Karpas-422 (cell line): ENCODE data around the gene LSAMP. TPM values are rescaled to one million over a fixed set of nuclear protein-coding genes. Genes with fewer than 3 reads are reported as not detected.

Experiments
- DNase-seq: peaks from one replicate; pipeline ENCODE4 v3.0.0-alpha.2; 2015
- H2AFZ ChIP-seq: fragments of 200-600 bp; sonication (generic); 2 replicates; pipeline ENCODE4 v1.6.1; 2014; ENCODE audit warnings: antibody characterized with exemption, low read length, mixed read lengths
- H3K27ac ChIP-seq: fragments of 200-600 bp; sonication (generic); 2 replicates; pipeline ENCODE4 v1.5.1; 2014; ENCODE audit warnings: mild to moderate bottlenecking, low read length, moderate library complexity
- H3K27me3 ChIP-seq: fragments of 200-600 bp; sonication (generic); 2 replicates; pipeline ENCODE4 v1.6.1; 2014; ENCODE audit warnings: low read length, mixed read lengths
- H3K36me3 ChIP-seq: fragments of 200-600 bp; sonication (generic); 2 replicates; pipeline ENCODE4 v1.6.1; 2014; ENCODE audit warnings: low read length, mixed read lengths; ENCODE audit not compliant: insufficient read depth
- H3K4me1 ChIP-seq: fragments of 200-600 bp; sonication (generic); 2 replicates; pipeline ENCODE4 v1.6.1; 2014; ENCODE audit warnings: mild to moderate bottlenecking, low read length, mixed read lengths
- H3K4me2 ChIP-seq: fragments of 200-600 bp; sonication (generic); 2 replicates; pipeline ENCODE4 v1.6.1; 2014; ENCODE audit warnings: low read length, low read depth, mild to moderate bottlenecking; ENCODE audit not compliant: poor library complexity, severe bottlenecking
- H3K4me3 ChIP-seq: fragments of 200-600 bp; sonication (generic); 2 replicates; pipeline ENCODE4 v1.5.1; 2014; ENCODE audit warnings: mild to moderate bottlenecking, antibody characterized with exemption, low read length, mixed read lengths
- H3K79me2 ChIP-seq: fragments of 200-600 bp; sonication (generic); 2 replicates; pipeline ENCODE4 v1.6.1; 2014; ENCODE audit warnings: mild to moderate bottlenecking, low read length, mixed read lengths
- H3K9ac ChIP-seq: fragments of 200-600 bp; sonication (generic); 2 replicates; pipeline ENCODE4 v1.6.0; 2014; ENCODE audit warnings: low read length
- H3K9me2 ChIP-seq: fragments of 200-600 bp; sonication (generic), shearing (Covaris generic); replicated peaks from 2 replicates; pipeline ENCODE4 v1.6.0; 2014; ENCODE audit warnings: mild to moderate bottlenecking, low read length, moderate library complexity; ENCODE audit not compliant: insufficient read depth
- H3K9me3 ChIP-seq: fragments of 300-700, 200-600 bp; sonication (generic); 2 replicates; pipeline ENCODE4 v1.6.1; 2014; ENCODE audit warnings: low read length, mixed read lengths
- H4K20me1 ChIP-seq: fragments of 200-600 bp; sonication (generic); 2 replicates; pipeline ENCODE4 v1.6.1; 2014; ENCODE audit warnings: mild to moderate bottlenecking, antibody characterized with exemption, low read length, low read depth; ENCODE audit not compliant: insufficient read depth
- total RNA-seq: library from RNA; depleted of rRNA; stranded (reverse); fragments of >200 nt; shearing (Covaris generic); gene quantifications from 2 replicates; pipeline ENCODE4 v1.2.3, GENCODE V29; 2014; ENCODE audit warnings: low replicate concordance

LSAMP gene
- total RNA-seq, 1 experiment from 2014 or later = not detected

DNA sequence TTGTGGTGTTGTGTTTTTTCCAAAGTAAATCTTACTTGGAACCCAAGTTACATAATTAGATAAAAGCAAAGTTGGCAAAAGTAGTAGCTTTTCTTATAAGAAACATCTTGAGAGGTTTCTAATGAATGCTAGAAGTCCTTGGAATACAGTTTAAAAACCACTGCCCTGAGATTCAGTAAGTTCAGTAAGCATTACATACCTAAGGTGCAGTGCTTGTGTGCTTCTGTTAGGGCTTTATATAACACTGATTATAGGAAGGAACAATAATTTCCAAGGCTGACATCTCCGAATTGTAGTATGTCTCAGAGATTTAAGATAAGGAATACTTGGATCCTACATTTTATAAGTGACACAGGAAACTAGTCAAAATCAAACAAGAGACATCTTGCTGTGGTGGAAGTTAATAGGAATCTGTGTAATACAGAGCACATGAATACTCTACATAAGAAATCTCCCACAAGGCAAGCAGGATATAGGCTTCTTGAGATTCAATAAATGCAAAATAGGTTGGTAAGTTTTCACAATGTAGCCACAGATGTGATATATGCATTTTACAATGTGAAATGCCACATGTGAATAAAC lies 268.2 kb downstream of the LSAMP start:
- Histone ChIP-seq H3K9ac (no peak overlapping the region), H3K9me2 (no peaks in the 10 kb centered on the region), H2AFZ (no peak overlapping the region), H3K27me3 (no peaks in the 10 kb centered on the region), H4K20me1 (no peaks in the 10 kb centered on the region), H3K4me1 (no peaks in the 10 kb centered on the region), H3K9me3 (no peaks in the 10 kb centered on the region), H3K4me2 (no peak overlapping the region), H3K27ac (no peak overlapping the region), H3K36me3 (no peaks in the 10 kb centered on the region), H3K79me2 (no peaks in the 10 kb centered on the region), H3K4me3 (no peak overlapping the region)
- DNase-seq = no peak

DNA sequence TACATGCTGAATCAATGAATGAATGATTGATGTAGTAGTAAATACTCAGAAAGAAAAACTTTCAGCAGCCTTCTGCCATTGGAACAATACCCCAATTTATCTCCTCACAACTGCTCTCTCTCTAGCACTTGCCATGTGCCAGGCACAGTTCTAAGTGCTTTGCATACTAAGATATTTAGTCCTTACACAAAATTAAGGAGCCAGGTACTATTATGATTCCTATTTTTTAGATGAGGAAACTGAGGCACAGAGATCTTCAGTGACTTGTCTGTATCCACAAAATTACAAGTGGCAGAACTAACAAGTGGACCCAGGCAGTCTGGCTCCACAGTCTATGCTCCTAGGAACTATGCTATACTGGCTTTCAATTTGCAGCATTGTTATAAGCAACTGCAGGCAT lies 279.2 kb downstream of the LSAMP start:
- DNase-seq = no peak
- no peaks in the 10 kb centered on the region for H3K27me3 ChIP-seq
- H3K79me2 ChIP-seq = no peaks in the 10 kb centered on the region

DNA sequence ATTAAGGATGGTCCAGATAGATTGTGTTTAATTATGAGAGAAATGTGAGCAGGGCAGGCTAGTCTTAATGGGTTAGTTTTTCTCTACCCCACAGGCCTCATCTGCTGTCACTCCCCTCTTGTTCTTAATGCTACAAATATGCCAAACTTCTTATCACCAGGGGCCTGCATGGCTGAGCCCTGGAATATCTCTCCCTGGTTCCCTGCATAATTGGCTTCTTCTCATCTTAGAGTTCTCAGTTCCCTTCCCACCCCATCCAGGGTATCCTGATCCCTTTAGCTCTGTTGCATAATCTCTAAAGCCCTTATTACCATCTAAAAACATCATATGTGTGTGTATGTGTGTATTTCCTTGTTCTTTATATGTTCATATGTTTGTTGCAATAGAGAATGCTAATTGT lies 279.6 kb downstream of the LSAMP start:
- Histone ChIP-seq H3K79me2 (no peaks in the 10 kb centered on the region), H3K27me3 (no peaks in the 10 kb centered on the region), H3K4me2 (no peak overlapping the region), H3K9me3 (no peaks in the 10 kb centered on the region), H4K20me1 (no peaks in the 10 kb centered on the region), H2AFZ (no peak overlapping the region), H3K4me3 (no peak overlapping the region), H3K4me1 (no peaks in the 10 kb centered on the region), H3K9ac (no peak overlapping the region), H3K9me2 (no peaks in the 10 kb centered on the region), H3K36me3 (no peaks in the 10 kb centered on the region), H3K27ac (no peak overlapping the region)
- DNase-seq = no peak

More for the DNA sequence above, 279.2 kb downstream of the LSAMP start:
- H4K20me1 ChIP-seq = no peaks in the 10 kb centered on the region
- no peak overlapping the region for H3K4me2 ChIP-seq
- no peaks in the 10 kb centered on the region for H3K9me3 ChIP-seq
- no peak overlapping the region for H3K4me3 ChIP-seq
- no peak overlapping the region for H2AFZ ChIP-seq
- no peaks in the 10 kb centered on the region for H3K36me3 ChIP-seq
- H3K4me1 ChIP-seq = no peaks in the 10 kb centered on the region
- H3K9ac ChIP-seq = no peak overlapping the region
- H3K9me2 ChIP-seq = no peaks in the 10 kb centered on the region
- no peak overlapping the region for H3K27ac ChIP-seq

DNA sequence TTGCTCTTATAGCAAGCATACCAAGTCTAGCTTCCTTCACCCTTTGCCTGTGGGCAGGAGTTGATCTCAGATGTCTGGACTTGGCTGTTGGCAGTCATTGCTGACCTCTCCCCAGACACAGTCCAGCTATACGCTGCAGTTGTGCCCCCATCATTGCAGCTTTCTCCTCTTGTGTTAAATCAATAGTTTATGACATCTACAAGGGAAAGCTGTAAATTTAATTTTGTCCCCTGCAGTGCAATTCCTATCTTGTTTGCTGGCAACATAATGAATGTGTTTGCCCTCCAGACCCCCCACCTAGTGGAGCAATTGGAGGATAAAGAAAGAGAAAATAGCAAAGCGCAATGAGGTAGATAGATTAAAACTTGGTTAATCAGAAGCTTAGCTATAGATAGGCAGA lies 280.2 kb downstream of the LSAMP start:
- H3K36me3 ChIP-seq = no peaks in the 10 kb centered on the region
- no peak for DNase-seq
- no peaks in the 10 kb centered on the region for H3K9me3 ChIP-seq
- H4K20me1 ChIP-seq = no peaks in the 10 kb centered on the region
- no peaks in the 10 kb centered on the region for H3K79me2 ChIP-seq
- H3K4me1 ChIP-seq = no peaks in the 10 kb centered on the region
- no peak overlapping the region for H3K27ac ChIP-seq
- H3K9ac ChIP-seq = no peak overlapping the region
- H3K27me3 ChIP-seq = no peaks in the 10 kb centered on the region
- H3K9me2 ChIP-seq = no peaks in the 10 kb centered on the region
- no peak overlapping the region for H2AFZ ChIP-seq
- H3K4me2 ChIP-seq = no peak overlapping the region
- no peak overlapping the region for H3K4me3 ChIP-seq

DNA sequence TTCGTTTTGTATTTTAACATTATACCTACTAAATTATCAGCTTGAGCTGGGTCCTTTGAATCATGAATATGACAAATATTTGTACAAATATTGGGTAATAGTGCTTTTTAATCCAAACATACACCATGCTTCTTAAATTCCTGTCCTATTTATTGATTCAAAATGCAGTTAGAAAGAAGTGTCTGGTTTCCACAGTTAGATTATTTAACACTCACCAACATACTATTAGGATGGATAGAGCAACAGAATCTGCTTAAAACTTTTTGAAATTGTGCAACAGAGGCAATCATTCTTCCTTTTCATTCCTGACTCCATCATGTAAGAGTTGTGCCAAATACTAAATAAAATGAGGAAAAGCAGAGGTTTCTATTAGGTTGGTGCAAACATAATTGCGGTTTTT lies 281.2 kb downstream of the LSAMP start:
- no peaks in the 10 kb centered on the region for H3K4me1 ChIP-seq
- no peaks in the 10 kb centered on the region for H3K36me3 ChIP-seq
- H3K4me2 ChIP-seq = no peak overlapping the region
- H4K20me1 ChIP-seq = no peaks in the 10 kb centered on the region
- no peak overlapping the region for H3K4me3 ChIP-seq
- no peaks in the 10 kb centered on the region for H3K9me2 ChIP-seq
- no peak overlapping the region for H2AFZ ChIP-seq
- H3K27me3 ChIP-seq = no peaks in the 10 kb centered on the region
- H3K9ac ChIP-seq = no peak overlapping the region
- DNase-seq = no peak
- H3K9me3 ChIP-seq = no peaks in the 10 kb centered on the region
- no peaks in the 10 kb centered on the region for H3K79me2 ChIP-seq
- H3K27ac ChIP-seq = no peak overlapping the region

DNA sequence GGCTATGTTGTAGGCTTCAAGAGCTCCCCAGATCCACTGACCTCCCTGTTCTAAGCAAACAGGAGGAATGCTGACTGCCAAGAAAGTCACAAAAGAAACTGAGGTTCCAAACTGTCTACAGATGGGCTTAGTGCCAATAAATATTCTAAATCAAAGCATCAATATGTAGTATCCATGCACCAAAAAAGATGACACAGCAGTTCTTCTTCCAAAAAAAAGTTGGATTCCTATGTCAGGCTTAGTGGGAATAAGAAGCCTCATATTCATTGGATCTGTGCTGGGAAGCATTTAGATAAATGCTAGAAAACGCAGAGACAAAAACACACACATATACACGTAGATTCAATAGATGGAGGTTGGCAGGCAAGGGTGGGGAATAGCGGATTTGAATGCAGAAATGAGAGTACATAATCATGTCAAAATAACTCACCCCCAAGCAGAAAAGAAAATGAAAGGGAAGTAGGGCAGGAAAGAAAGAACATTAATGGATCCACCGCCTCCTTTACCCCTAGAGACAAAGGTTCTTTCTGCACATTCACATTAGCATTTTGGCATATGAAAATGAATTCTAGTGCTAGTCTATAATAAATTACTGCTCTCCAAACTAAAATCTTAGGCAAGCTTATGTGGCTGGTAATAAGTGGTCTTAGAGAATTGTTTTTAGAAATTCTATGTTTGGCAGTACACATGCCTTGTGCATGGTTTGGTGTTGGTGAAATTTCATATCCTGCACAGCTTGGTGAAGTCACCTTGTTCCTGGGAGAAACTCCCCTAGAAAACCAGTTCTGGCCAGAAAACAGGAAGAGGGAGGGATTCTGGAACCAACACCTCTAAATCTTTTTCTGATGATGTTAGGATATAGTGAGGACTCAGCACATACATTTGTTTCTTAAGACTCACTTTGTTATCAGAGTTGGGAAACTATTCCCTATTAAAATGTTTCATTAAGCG lies 283.4 kb downstream of the LSAMP start:
- no peak overlapping the region for H3K4me2 ChIP-seq
- H3K4me1 ChIP-seq = no peaks in the 10 kb centered on the region
- no peaks in the 10 kb centered on the region for H3K79me2 ChIP-seq
- H4K20me1 ChIP-seq = no peaks in the 10 kb centered on the region
- H3K4me3 ChIP-seq = no peak overlapping the region
- H3K27ac ChIP-seq = no peak overlapping the region
- no peak overlapping the region for H3K9ac ChIP-seq
- no peaks in the 10 kb centered on the region for H3K36me3 ChIP-seq
- H3K27me3 ChIP-seq = no peaks in the 10 kb centered on the region
- DNase-seq = no peak
- no peaks in the 10 kb centered on the region for H3K9me2 ChIP-seq
- H3K9me3 ChIP-seq = no peaks in the 10 kb centered on the region
- H2AFZ ChIP-seq = no peak overlapping the region

DNA sequence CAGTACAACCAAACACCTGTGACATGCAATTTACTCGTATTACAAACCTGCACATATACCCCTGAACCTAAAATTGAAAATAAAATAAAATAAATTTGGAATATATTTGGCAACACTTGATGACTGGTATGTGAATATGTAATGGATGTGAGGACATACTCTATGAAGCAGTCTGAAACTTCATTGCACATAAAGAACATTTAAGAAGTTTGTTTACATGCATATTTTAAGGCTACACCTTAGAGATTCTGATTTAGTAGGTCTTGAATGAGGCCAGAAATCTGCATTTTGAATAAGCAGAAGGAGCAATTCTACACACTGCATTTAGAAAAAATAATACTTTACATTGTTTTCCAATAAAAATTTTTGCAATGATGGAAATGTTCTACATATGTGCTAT lies 284.7 kb downstream of the LSAMP start:
- Histone ChIP-seq H3K79me2 (no peaks in the 10 kb centered on the region), H3K4me1 (no peaks in the 10 kb centered on the region), H3K27me3 (no peaks in the 10 kb centered on the region), H2AFZ (no peak overlapping the region), H3K9me2 (no peaks in the 10 kb centered on the region), H3K4me3 (no peak overlapping the region), H3K4me2 (no peak overlapping the region), H3K36me3 (no peaks in the 10 kb centered on the region), H3K9me3 (no peaks in the 10 kb centered on the region), H4K20me1 (no peaks in the 10 kb centered on the region), H3K27ac (no peak overlapping the region), H3K9ac (no peak overlapping the region)
- no peak for DNase-seq

DNA sequence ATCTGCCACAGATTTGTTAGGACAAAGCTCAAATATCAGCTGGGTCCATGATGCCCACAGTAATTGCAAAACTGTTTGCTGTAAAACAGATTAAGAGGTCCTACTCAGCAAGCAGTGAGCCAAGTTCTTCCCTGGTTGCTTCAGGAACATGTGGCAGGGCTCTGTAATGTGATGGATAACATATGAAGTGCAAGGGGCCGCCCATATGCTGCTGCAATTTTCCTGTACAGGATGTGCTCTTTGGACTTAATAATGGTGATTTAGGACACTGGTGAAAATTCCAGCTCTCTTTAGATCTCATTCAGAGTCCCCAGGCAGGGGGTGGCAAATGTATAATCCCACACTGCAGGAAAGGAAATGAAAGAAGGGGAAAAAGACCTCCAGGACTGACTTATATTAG lies 289.4 kb downstream of the LSAMP start:
- no peak overlapping the region for H2AFZ ChIP-seq
- H3K9me2 ChIP-seq = no peaks in the 10 kb centered on the region
- H3K9ac ChIP-seq = no peak overlapping the region
- H4K20me1 ChIP-seq = no peaks in the 10 kb centered on the region
- no peaks in the 10 kb centered on the region for H3K9me3 ChIP-seq
- DNase-seq = no peak
- H3K36me3 ChIP-seq = no peaks in the 10 kb centered on the region
- H3K27me3 ChIP-seq = no peaks in the 10 kb centered on the region
- H3K4me3 ChIP-seq = no peak overlapping the region
- H3K4me1 ChIP-seq = no peaks in the 10 kb centered on the region
- no peak overlapping the region for H3K27ac ChIP-seq
- H3K79me2 ChIP-seq = no peaks in the 10 kb centered on the region
- no peak overlapping the region for H3K4me2 ChIP-seq
